ENCODE measurements around the gene FAM222A. TPM values are rescaled to one million over a fixed set of nuclear protein-coding genes. Genes with fewer than 3 reads are reported as not detected.

FAM222A gene
- total and polyA plus RNA-seq, 9 donors: 4.7 to 9.3 (median 5.9) TPM

DNA sequence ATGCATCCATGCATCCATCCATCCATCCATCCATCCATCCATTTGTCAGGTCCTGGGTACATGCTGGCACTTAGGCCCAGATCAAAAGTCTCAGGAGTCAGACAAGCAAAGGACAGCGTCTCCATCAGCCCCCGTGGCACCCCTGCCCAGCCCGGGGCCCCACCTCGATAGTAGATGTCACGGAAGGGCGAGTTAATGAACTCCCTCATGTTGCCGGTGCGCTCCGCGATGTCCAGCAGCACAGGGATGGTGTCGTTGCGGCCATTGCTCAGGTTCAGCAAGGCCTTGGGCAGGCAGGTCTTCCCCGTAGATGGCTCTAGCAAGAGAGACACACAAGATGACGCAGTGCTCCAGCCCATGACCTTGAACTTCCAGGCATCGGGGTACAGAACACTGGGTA is 89.2 kb downstream of the FAM222A start:
- Histone ChIP-seq H3K27ac (ENCODE audit: low read length) (no peak overlapping the region), H3K36me3 (ENCODE audit: control insufficient read depth, insufficient read depth, low read length) (no peaks in the 10 kb centered on the region), H3K27me3 (ENCODE audit: control insufficient read depth, insufficient read depth, low read length) (no peaks in the 10 kb centered on the region), H3K4me3 (ENCODE audit: low read length) (no peak overlapping the region), H3K9me3 (replicated peaks; ENCODE audit: control insufficient read depth, low read depth, low read length) (no peaks in the 10 kb centered on the region), H3K4me1 (ENCODE audit: control insufficient read depth, insufficient read depth, low read length) (no peaks in the 10 kb centered on the region)
- WGBS (ENCODE audit: insufficient coverage): 91% methylated on average over 15 of the region's 15 CpGs
- DNase-seq: no peak

DNA sequence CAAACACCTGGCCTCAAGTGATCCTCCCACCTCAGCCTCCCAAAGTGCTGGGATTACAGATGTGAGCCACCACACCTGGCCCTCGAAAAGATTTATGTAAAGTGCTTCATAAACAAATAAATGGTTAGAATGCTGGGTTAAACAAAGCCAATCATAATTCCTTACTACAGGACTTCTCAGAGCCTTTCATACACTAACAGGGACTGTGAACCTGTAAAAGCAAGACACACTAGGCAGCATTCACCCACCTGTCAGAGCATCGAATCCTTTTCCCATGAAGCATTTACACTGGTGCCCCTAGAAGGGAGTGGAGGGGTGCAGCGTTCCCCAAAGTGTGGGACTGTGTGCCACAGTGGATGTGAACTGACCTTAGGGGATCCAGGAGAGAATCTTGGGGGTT is 90.1 kb downstream of the FAM222A start:
- no peaks in the 10 kb centered on the region for H3K36me3 ChIP-seq (ENCODE audit: control insufficient read depth, insufficient read depth, low read length)
- H3K9me3 ChIP-seq (replicated peaks; ENCODE audit: control insufficient read depth, low read depth, low read length): no peaks in the 10 kb centered on the region
- WGBS (ENCODE audit: insufficient coverage): no CpG with 5 or more reads among the region's 3 CpGs
- no peaks in the 10 kb centered on the region for H3K27me3 ChIP-seq (ENCODE audit: control insufficient read depth, insufficient read depth, low read length)
- H3K4me1 ChIP-seq (ENCODE audit: control insufficient read depth, insufficient read depth, low read length): no peaks in the 10 kb centered on the region
- H3K27ac ChIP-seq (ENCODE audit: low read length): no peak overlapping the region
- no peak for DNase-seq
- H3K4me3 ChIP-seq (ENCODE audit: low read length): no peak overlapping the region

DNA sequence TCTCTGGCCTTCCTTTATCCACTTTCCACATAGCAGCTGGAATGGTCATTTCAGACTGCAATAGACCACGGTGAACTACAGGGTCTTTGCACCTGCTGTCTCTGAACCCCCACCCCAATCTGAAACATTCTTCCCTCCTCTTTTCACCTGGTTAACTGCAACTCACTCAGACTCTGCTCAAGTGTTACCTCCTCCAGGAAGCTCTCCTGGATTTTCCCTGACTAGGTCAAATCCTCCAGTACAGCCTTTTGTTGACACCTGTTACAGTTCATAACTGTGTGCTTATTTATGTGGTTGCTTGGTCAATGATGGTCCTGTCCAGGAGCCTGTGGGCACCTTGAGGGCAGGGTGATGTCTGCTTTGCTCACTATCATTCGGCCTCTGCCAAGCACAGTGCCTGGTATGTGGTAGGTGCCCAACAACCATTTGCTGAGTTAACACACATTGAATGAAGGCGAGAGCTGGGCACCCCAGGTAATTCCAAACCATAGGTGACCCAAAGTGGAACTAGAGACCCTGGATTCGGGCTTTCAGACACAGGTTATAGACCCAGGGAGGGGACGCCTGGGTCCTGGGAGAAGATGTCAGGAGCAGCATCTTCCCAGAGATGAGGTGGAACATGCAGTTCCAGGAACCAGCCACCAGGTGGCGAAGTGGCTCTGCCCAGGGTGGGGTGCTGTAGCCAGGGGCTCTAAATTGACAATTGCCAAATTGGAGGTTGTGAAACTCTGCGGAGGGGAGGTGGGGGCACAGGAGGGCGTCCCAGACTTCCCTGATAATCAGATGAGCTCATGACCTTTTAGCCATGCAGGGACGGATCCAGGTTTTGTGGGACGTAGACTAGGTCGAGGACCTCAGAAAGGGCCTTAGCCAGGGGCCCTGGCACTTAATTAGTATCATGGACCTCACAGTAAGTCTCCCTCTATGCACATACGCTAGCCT is 91.5 kb downstream of the FAM222A start:
- no peak overlapping the region for H3K4me3 ChIP-seq (ENCODE audit: low read length)
- DNase-seq: peak; percentile 60
- WGBS (ENCODE audit: insufficient coverage): 42% methylated on average over 10 of the region's 12 CpGs

DNA sequence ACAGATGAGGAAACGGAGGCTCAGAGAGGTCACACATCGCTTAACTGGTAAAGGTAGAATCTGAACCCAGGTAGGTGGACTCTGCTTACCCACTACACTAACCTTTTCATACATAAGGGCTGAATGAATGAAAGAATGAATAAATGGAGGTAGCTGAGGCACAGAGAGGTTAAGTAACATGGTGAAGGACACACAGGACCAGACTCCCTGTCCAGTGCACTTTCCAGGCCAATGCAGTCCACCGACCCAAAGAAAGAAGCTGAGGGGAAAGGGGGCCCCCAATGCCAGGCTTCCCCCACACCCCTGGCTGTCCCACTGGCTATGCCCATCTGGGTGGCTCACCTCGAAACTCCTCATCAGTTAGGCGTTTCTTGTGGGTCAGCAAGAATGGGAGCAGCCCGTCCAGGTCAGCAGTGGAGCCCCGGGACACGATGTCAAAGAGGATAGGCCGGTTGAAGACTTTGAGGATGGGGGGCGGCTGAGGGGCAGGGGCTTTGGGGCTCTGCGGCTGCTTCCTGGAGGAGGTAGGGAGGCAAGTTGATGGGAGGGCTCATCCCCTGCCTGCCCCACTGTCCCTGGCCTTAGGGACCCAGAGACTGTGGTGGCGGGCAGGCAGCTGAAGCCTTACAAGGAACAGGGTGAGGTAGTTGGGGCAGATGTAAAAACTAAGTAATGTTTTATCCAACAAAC is 94.5 kb downstream of the FAM222A start:
- Histone ChIP-seq H3K27me3 (ENCODE audit: control insufficient read depth, insufficient read depth, low read length) (no peaks in the 10 kb centered on the region), H3K4me1 (ENCODE audit: control insufficient read depth, insufficient read depth, low read length) (no peaks in the 10 kb centered on the region), H3K4me3 (ENCODE audit: low read length) (no peak overlapping the region), H3K36me3 (ENCODE audit: control insufficient read depth, insufficient read depth, low read length) (no peaks in the 10 kb centered on the region), H3K9me3 (replicated peaks; ENCODE audit: control insufficient read depth, low read depth, low read length) (no peaks in the 10 kb centered on the region), H3K27ac (ENCODE audit: low read length) (no peak overlapping the region)
- 89% methylated on average over 7 of the region's 12 CpGs for WGBS (ENCODE audit: insufficient coverage)
- no peak for DNase-seq

More for the DNA sequence above, 91.5 kb downstream of the FAM222A start:
- H3K4me1 ChIP-seq (ENCODE audit: control insufficient read depth, insufficient read depth, low read length): no peaks in the 10 kb centered on the region
- no peak overlapping the region for H3K27ac ChIP-seq (ENCODE audit: low read length)
- no peaks in the 10 kb centered on the region for H3K36me3 ChIP-seq (ENCODE audit: control insufficient read depth, insufficient read depth, low read length)
- no peaks in the 10 kb centered on the region for H3K27me3 ChIP-seq (ENCODE audit: control insufficient read depth, insufficient read depth, low read length)
- H3K9me3 ChIP-seq (replicated peaks; ENCODE audit: control insufficient read depth, low read depth, low read length): no peaks in the 10 kb centered on the region

DNA sequence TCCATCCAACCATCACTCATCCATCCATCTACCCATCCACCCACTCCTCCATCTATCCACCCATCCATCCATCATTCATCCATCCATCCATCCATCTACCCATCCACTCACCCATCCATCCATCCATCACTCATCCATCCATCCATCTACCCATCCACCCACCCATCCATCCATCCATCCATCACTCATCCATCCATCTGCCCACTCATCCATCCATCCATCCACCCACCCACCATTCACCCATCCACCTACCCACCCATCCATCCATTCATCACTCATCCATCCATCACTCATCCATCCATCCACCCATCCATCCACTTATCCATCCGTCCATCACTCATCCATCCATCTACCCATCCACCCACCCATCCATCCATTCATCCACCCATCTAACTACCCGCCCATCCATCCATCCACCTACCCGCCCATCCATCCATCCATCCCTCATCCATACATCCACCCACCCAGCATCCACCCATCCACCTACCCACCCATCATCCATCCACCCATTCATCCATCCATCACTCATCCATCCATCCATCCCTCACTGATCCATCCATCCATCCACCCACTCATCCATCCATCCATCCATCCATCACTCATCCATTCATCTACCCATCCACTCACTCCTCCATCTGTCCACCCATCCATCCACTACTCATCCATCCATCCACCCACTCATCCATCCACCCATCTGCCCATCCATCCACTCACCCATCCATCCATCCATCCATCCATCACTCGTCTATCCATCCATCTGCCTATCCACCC is 95.4 kb downstream of the FAM222A start:
- no peak for DNase-seq
- Histone ChIP-seq H3K36me3 (ENCODE audit: control insufficient read depth, insufficient read depth, low read length) (no peaks in the 10 kb centered on the region), H3K27ac (ENCODE audit: low read length) (no peak overlapping the region), H3K9me3 (replicated peaks; ENCODE audit: control insufficient read depth, low read depth, low read length) (no peaks in the 10 kb centered on the region), H3K4me3 (ENCODE audit: low read length) (no peak overlapping the region), H3K27me3 (ENCODE audit: control insufficient read depth, insufficient read depth, low read length) (no peaks in the 10 kb centered on the region), H3K4me1 (ENCODE audit: control insufficient read depth, insufficient read depth, low read length) (no peaks in the 10 kb centered on the region)
- WGBS (ENCODE audit: insufficient coverage): 96% methylated on average over 3 of the region's 4 CpGs

DNA sequence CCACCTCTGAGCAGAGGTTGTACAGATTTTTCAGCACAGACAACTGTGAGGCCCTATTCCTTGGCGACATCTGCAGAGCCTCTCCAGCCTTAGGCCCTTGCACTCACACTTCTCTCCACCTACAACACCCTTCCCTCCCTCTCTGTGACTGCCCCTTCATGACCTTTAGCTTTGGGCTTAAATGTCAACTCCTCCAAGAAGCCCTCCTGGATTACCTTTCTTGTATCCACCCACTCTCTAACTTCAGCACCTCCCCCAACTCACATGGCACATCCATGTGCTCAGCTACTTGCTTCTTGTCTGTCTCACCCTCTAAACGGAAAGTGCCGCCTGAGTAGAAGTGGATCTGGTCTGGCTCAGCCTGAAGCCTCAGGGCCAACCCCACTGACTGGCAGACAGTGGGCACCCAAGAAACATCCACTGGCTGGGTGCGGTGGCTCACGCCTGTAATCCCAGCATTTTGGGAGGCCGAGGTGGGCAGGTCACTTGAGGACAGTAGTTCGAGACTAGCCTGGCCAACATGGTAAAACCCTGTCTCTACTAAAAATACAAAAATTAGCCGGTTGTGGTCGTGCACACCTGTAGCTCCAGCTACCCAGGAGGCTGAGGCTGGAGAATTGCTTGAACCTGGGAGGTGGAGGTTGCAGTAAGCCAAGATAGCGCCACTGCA is 97.5 kb downstream of the FAM222A start:
- 87% methylated on average over 7 of the region's 10 CpGs for WGBS (ENCODE audit: insufficient coverage)
- DNase-seq: no peak
- Histone ChIP-seq H3K4me3 (ENCODE audit: low read length) (no peak overlapping the region), H3K27me3 (ENCODE audit: control insufficient read depth, insufficient read depth, low read length) (no peaks in the 10 kb centered on the region), H3K9me3 (replicated peaks; ENCODE audit: control insufficient read depth, low read depth, low read length) (no peaks in the 10 kb centered on the region), H3K36me3 (ENCODE audit: control insufficient read depth, insufficient read depth, low read length) (no peaks in the 10 kb centered on the region), H3K4me1 (ENCODE audit: control insufficient read depth, insufficient read depth, low read length) (no peaks in the 10 kb centered on the region), H3K27ac (ENCODE audit: low read length) (no peak overlapping the region)

DNA sequence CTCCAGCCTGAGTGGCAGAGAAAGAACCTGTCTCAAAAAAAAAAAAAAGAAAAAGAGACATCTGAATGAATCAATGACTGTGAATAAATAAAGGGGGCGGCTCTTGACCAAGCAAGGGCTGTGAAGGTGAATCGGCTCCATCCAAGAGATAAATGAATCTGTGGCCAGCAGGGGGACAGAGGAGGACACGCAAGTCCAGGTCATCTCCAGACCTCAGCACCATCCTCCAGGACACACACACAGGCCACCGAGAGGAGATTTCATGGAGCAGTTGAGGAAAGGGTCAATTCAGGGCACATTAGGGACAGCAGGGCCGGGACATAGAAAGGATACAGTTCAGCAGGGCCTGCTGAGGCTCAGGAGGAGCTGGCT is 98.0 kb downstream of the FAM222A start:
- no peak for DNase-seq
- H3K36me3 ChIP-seq (ENCODE audit: control insufficient read depth, insufficient read depth, low read length): no peaks in the 10 kb centered on the region
- H3K27me3 ChIP-seq (ENCODE audit: control insufficient read depth, insufficient read depth, low read length): no peaks in the 10 kb centered on the region
- WGBS (ENCODE audit: insufficient coverage): 25% methylated on average over 1 of the region's 5 CpGs
- H3K4me3 ChIP-seq (ENCODE audit: low read length): no peak overlapping the region
- H3K9me3 ChIP-seq (replicated peaks; ENCODE audit: control insufficient read depth, low read depth, low read length): no peaks in the 10 kb centered on the region
- H3K27ac ChIP-seq (ENCODE audit: low read length): no peak overlapping the region
- H3K4me1 ChIP-seq (ENCODE audit: control insufficient read depth, insufficient read depth, low read length): no peaks in the 10 kb centered on the region

DNA sequence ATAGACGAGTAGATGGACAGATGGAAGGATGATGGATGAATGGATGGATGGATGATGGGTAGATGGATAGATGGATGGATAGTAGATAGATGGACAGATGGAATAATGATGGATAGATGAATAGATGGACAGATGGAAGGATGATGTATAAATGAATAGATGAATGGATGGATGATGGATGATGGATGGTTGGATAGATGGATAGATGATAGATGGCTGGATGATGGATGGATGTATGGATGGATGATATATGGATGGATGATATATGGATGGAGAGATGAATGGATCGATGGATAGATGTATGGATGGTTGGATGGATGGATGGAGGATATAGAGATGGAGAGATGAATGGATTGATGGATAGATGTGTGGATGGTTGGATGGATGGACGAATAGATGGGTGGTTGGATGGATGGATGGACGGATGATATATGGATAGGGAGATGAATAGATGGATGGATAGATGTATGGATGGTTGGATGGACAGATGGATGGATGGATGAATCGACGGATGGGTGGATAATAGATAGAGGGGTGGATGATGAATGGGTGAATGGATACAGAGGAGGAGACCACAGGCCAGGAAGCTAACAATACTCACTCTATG is 100.3 kb downstream of the FAM222A start:
- H3K27me3 ChIP-seq (ENCODE audit: control insufficient read depth, insufficient read depth, low read length): no peaks in the 10 kb centered on the region
- WGBS (ENCODE audit: insufficient coverage): 98% methylated on average over 4 of the region's 6 CpGs
- H3K36me3 ChIP-seq (ENCODE audit: control insufficient read depth, insufficient read depth, low read length): no peaks in the 10 kb centered on the region
- no peak for DNase-seq
- no peaks in the 10 kb centered on the region for H3K9me3 ChIP-seq (replicated peaks; ENCODE audit: control insufficient read depth, low read depth, low read length)
- H3K4me3 ChIP-seq (ENCODE audit: low read length): no peak overlapping the region
- H3K27ac ChIP-seq (ENCODE audit: low read length): no peak overlapping the region
- H3K4me1 ChIP-seq (ENCODE audit: control insufficient read depth, insufficient read depth, low read length): no peaks in the 10 kb centered on the region

DNA sequence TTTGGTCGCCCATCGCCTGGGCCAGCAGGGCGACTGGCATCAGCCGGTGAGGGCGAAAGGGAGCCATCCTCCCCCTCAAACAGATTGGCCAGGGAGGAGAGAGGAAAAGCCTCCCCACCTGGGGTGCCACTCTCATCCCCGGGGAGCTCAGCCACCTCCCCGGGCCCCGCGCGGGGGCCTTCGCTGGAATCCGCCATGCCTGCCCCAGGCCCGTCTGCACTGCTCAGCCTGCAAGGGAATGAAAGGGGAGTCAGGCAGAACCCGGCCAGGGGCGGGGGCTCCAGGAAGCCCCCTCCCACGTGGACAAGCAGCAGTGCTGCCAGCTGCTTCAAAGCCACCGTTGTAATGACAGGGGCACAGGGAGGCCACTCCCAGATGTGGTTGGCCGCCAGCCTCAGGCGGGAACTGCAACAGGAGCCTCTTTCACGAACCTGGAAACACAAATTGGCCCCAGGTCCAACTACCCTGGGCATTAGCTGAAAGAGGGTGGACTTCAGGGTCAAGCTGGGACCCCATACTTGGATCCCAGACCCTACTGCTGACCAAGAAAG is 101.0 kb downstream of the FAM222A start:
- H3K9me3 ChIP-seq (replicated peaks; ENCODE audit: control insufficient read depth, low read depth, low read length): no peaks in the 10 kb centered on the region
- DNase-seq: no peak
- no peaks in the 10 kb centered on the region for H3K27me3 ChIP-seq (ENCODE audit: control insufficient read depth, insufficient read depth, low read length)

More for the DNA sequence above, 101.0 kb downstream of the FAM222A start:
- no peak overlapping the region for H3K27ac ChIP-seq (ENCODE audit: low read length)
- no peak overlapping the region for H3K4me3 ChIP-seq (ENCODE audit: low read length)
- WGBS (ENCODE audit: insufficient coverage): 73% methylated on average over 19 of the region's 20 CpGs
- no peaks in the 10 kb centered on the region for H3K4me1 ChIP-seq (ENCODE audit: control insufficient read depth, insufficient read depth, low read length)
- H3K36me3 ChIP-seq (ENCODE audit: control insufficient read depth, insufficient read depth, low read length): no peaks in the 10 kb centered on the region
